GM21423 (cell line): ENCODE results near the gene WAPL.

Source experiments
- ATAC-seq: cut with Tn5 transposase; IDR thresholded peaks from one replicate; pipeline ENCODE4 v1.9.1; 2021; ENCODE audit warnings: mild to moderate bottlenecking, moderate library complexity; ENCODE audit not compliant: unreplicated experiment

Gene WAPL

GRCh38 chr10:86524225-86524962, 2.8 kb upstream of the WAPL start:
- no peak for ATAC-seq

GRCh38 chr10:86523348-86523747, 1.8 kb upstream of the WAPL start:
- no peak for ATAC-seq

- ATAC-seq = no peak
Observed at GRCh38 chr10:86522510-86522855, 891 bp upstream of the WAPL start.

GRCh38 chr10:86520871-86521677, 518 bp downstream of the WAPL start:
- ATAC-seq = no peak

- no peak for ATAC-seq
Observed at GRCh38 chr10:86518781-86519180, 2.8 kb downstream of the WAPL start.

- ATAC-seq = no peak
Observed at GRCh38 chr10:86512137-86512536, 9.5 kb downstream of the WAPL start.

GRCh38 chr10:86511027-86511865, 10.3 kb downstream of the WAPL start:
- no peak for ATAC-seq

- no peak for ATAC-seq
Observed at GRCh38 chr10:86509145-86509544, 12.4 kb downstream of the WAPL start.

- ATAC-seq = no peak
Observed at GRCh38 chr10:86508217-86508616, 13.4 kb downstream of the WAPL start.

- no peak for ATAC-seq
Observed at GRCh38 chr10:86506499-86506898, 15.1 kb downstream of the WAPL start.

GRCh38 chr10:86506062-86506461, 15.5 kb downstream of the WAPL start:
- ATAC-seq = no peak

GRCh38 chr10:86504510-86504909, 17.1 kb downstream of the WAPL start:
- no peak for ATAC-seq

GRCh38 chr10:86500846-86501245, 20.7 kb downstream of the WAPL start:
- ATAC-seq = no peak

- no peak for ATAC-seq
Observed at GRCh38 chr10:86498598-86498997, 23.0 kb downstream of the WAPL start.

GRCh38 chr10:86497621-86498020, 24.0 kb downstream of the WAPL start:
- no peak for ATAC-seq

- ATAC-seq = no peak
Observed at GRCh38 chr10:86489960-86490612, 31.5 kb downstream of the WAPL start.

GRCh38 chr10:86489071-86489810, 32.4 kb downstream of the WAPL start:
- no peak for ATAC-seq

GRCh38 chr10:86486856-86487255, 34.7 kb downstream of the WAPL start:
- ATAC-seq = no peak

GRCh38 chr10:86483664-86484063, 37.9 kb downstream of the WAPL start:
- no peak for ATAC-seq

- no peak for ATAC-seq
Observed at GRCh38 chr10:86481761-86482160, 39.8 kb downstream of the WAPL start.
